A549 (cell line): ENCODE results near the gene DYRK1A. TPM values are rescaled to one million over a fixed set of nuclear protein-coding genes. Genes with fewer than 3 reads are reported as not detected.

Experiments
- ATAC-seq, 2 experiments: fragments of 200-7000 bp in 1 of 2; fragments of >200 bp in 1 of 2; cut with Nextera tagmentation in 1 of 2; cut with Tn5 transposase in 1 of 2; 3 replicates each; pipeline versions ENCODE4 v1.8.0 to v1.9.1; 2018 to 2020; ENCODE audit warnings: mild to moderate bottlenecking in 1 of 2, moderate library complexity in 1 of 2
- CTCF ChIA-PET: fragments of 300-600 bp; sonication (Branson Sonifier 250); formaldehyde crosslinking; extraction: SDS; loops from one replicate; lab custom pipeline; 2021; ENCODE audit warnings: antibody characterized with exemption, inconsistent platforms; lab: Yijun Ruan, JAX
- POLR2A ChIA-PET: fragments of 350-600 bp; formaldehyde crosslinking; extraction: SDS; loops from one replicate; lab custom pipeline; 2021; ENCODE audit warnings: antibody characterized with exemption, inconsistent platforms; lab: Yijun Ruan, JAX
- DNase-seq, 2 experiments: peaks; one replicate each; pipeline versions ENCODE4 v3.0.0 to v3.0.0-alpha.2; 2011 to 2016; ENCODE audit warnings: low read depth in 1 of 2, low spot score in 1 of 2
- FAIRE-seq: peaks from 2 replicates; lab custom pipeline; 2011; peaks lifted over from hg19 to GRCh38; lab: Jason Lieb, UNC
- H3K27ac ChIP-seq, 2 experiments: fragments of >200 bp; sonication (Bioruptor Twin); formaldehyde crosslinking; 3 replicates each; pipeline ENCODE4 v1.5.1; 2016 to 2017
- H3K4me1 ChIP-seq: fragments of >200 bp; sonication (Bioruptor Twin); formaldehyde crosslinking; 3 replicates; pipeline ENCODE4 v1.6.1; 2016
- H3K4me2 ChIP-seq: fragments of >200 bp; sonication (Bioruptor Twin); formaldehyde crosslinking; 3 replicates; pipeline ENCODE4 v1.6.1; 2016
- H3K4me3 ChIP-seq: fragments of >200 bp; sonication (Bioruptor Twin); formaldehyde crosslinking; 3 replicates; pipeline ENCODE4 v1.5.1; 2016
- H3K9me3 ChIP-seq: fragments of >200 bp; sonication (Bioruptor Twin); formaldehyde crosslinking; 3 replicates; pipeline ENCODE4 v1.6.1; 2016
- CEBPB ChIP-seq, 2 experiments: fragments of >200 bp in 1 of 2; sonication (Bioruptor Twin) in 1 of 2; formaldehyde crosslinking in 1 of 2; IDR thresholded peaks; 2 replicates each; pipeline ENCODE4 v1.6.1; 2012 to 2016
- CHD2 ChIP-seq: fragments of 150-350 bp; IDR thresholded peaks from 2 replicates; pipeline ENCODE4 v1.6.1; 2014; ENCODE audit warnings: low read length; ENCODE audit not compliant: partially characterized antibody
- CHD4 ChIP-seq: fragments of 200-600 bp; sonication (generic); IDR thresholded peaks from 2 replicates; pipeline ENCODE4 v1.6.1; 2016; ENCODE audit warnings: antibody characterized with exemption, mild to moderate bottlenecking, borderline replicate concordance
- FOSL2 ChIP-seq, 2 experiments: fragments of 450-650 bp in 1 of 2; fragments of >200 bp in 1 of 2; sonication (Bioruptor Twin) in 1 of 2; formaldehyde crosslinking; IDR thresholded peaks; 2 replicates each; pipeline versions ENCODE4 v1.5.0 to v1.6.1; 2016 to 2020; ENCODE audit warnings: mild to moderate bottlenecking in 1 of 2, moderate library complexity in 1 of 2
- FOXS1 ChIP-seq: fragments of 250-450 bp; sonication (Bioruptor Pico); IDR thresholded peaks from 2 replicates; pipeline ENCODE4 v1.5.0; 2020; ENCODE audit warnings: mild to moderate bottlenecking, moderate library complexity
- HDAC2 ChIP-seq: fragments of 200-600 bp; sonication (generic); IDR thresholded peaks from 2 replicates; pipeline ENCODE4 v1.6.1; 2016
- HMGXB4 ChIP-seq: fragments of 250-450 bp; sonication (Bioruptor Pico); IDR thresholded peaks from 2 replicates; pipeline ENCODE4 v1.5.0; 2021; ENCODE audit warnings: mild to moderate bottlenecking, moderate library complexity, borderline replicate concordance
- JUN ChIP-seq, 2 experiments: fragments of >200 bp; sonication (Bioruptor Twin); formaldehyde crosslinking; IDR thresholded peaks; 2 replicates in 1 of 2; 3 replicates in 1 of 2; pipeline ENCODE4 v1.6.1; 2016 to 2017
- MAFK ChIP-seq: fragments of 450-650 bp; IDR thresholded peaks from 2 replicates; pipeline ENCODE4 v1.6.1; 2014; ENCODE audit not compliant: partially characterized antibody
- MYC ChIP-seq: IDR thresholded peaks from 2 replicates; pipeline ENCODE4 v1.6.1; 2012; ENCODE audit warnings: mild to moderate bottlenecking, inconsistent platforms, low read length, improper control_type of control experiment, borderline replicate concordance
- PHF8 ChIP-seq: fragments of 200-600 bp; sonication (generic); IDR thresholded peaks from 2 replicates; pipeline ENCODE4 v1.6.1; 2016; ENCODE audit warnings: low read depth, mild to moderate bottlenecking, antibody characterized with exemption, moderate library complexity, borderline replicate concordance
- POLR2AphosphoS2 ChIP-seq: conservative IDR thresholded peaks from 2 replicates; pipeline ENCODE4 v1.6.1; 2012; ENCODE audit warnings: low read length, improper control_type of control experiment, inconsistent platforms
- REST ChIP-seq: fragments of 200-600 bp; sonication (generic); IDR thresholded peaks from 2 replicates; pipeline ENCODE4 v1.6.1; 2016; ENCODE audit warnings: antibody characterized with exemption, mild to moderate bottlenecking, moderate library complexity
- USF2 ChIP-seq: fragments of 450-650 bp; IDR thresholded peaks from 2 replicates; pipeline ENCODE4 v1.6.1; 2014; ENCODE audit warnings: antibody characterized with exemption
- ZNF302 ChIP-seq: fragments of 250-450 bp; sonication (Bioruptor Pico); IDR thresholded peaks from 2 replicates; pipeline ENCODE4 v1.9.0; 2021; ENCODE audit warnings: inconsistent platforms, mild to moderate bottlenecking, moderate library complexity
- ZSCAN20 ChIP-seq: fragments of 250-450 bp; sonication (Bioruptor Pico); IDR thresholded peaks from 2 replicates; pipeline ENCODE4 v1.8.0; 2022; ENCODE audit warnings: mild to moderate bottlenecking, moderate library complexity
- WGBS: methylation state at CpG from one replicate; pipeline ENCODE4 v1.1.6; 2017; ENCODE audit errors: missing lambda C conversion rate; 5-methylcytosine and 5-hydroxymethylcytosine counted together
- polyA plus RNA-seq, 4 experiments: library from polyadenylated mRNA; depleted of rRNA in 3 of 4; stranded (reverse); fragments of >200 nt; fragmentation: RNase III in 1 of 4; extraction: RNeasy Plus Mini Kit Qiagen cat#74134 plus additional on column Dnase treatment in 1 of 4; gene quantifications; 2 replicates in 3 of 4; 3 replicates in 1 of 4; pipeline ENCODE4 v1.2.3, GENCODE V29; 2011 to 2017

Gene DYRK1A
- polyA plus RNA-seq, 2 of the 4 experiments (the other 2 are of a cell fraction): 12.7 to 29.4 TPM

- FAIRE-seq (no peak), ATAC-seq (no peak), DNase-seq (no peak)
- H3K4me1 ChIP-seq: no peaks in the 10 kb centered on the region
- ChIA-PET POLR2A (no interaction called here), CTCF (no interaction called here)
- no peak overlapping the region for H3K27ac ChIP-seq
- TF ChIP-seq MYC (no peak), CEBPB (IDR thresholded peaks at IDR 0.05) (no peak), POLR2AphosphoS2 (no peak), ZNF302 (CRISPR knock-in tag) (no peak), ZSCAN20 (CRISPR knock-in tag) (no peak), HDAC2 (no peak)
- no peaks in the 10 kb centered on the region for H3K9me3 ChIP-seq
- no peak overlapping the region for H3K4me2 ChIP-seq
- H3K4me3 ChIP-seq: no peak overlapping the region
- 96% methylated on average over 7 of the region's 7 CpGs for WGBS
These were observed 118.2 kb downstream of the DYRK1A start for GRCh38 chr21:37484535-37485474.

- 94% methylated on average over 1 of the region's 1 CpG for WGBS
- H3K4me2 ChIP-seq: no peak overlapping the region
- H3K27ac ChIP-seq: no peak overlapping the region
- CTCF ChIA-PET: no interaction called here
- FAIRE-seq (no peak), ATAC-seq (no peak), DNase-seq (no peak)
- POLR2A ChIA-PET: no interaction called here
- no peaks in the 10 kb centered on the region for H3K4me1 ChIP-seq
- TF ChIP-seq REST: no peak
- TF ChIP-seq MAFK: no peak
- no peak for TF ChIP-seq HMGXB4 (CRISPR knock-in tag)
- TF ChIP-seq FOXS1: no peak
- no peak overlapping the region for H3K4me3 ChIP-seq
- no peaks in the 10 kb centered on the region for H3K9me3 ChIP-seq
These were observed 123.0 kb downstream of the DYRK1A start for GRCh38 chr21:37489553-37489952.

- no peak for FAIRE-seq
- H3K4me2 ChIP-seq: no peak overlapping the region
- CTCF ChIA-PET: no interaction called here
- no peak overlapping the region for H3K4me3 ChIP-seq
- ATAC-seq: no peak
- no peak for DNase-seq
- 90% methylated on average over 7 of the region's 7 CpGs for WGBS
- H3K27ac ChIP-seq: no peak overlapping the region
- H3K9me3 ChIP-seq: no peaks in the 10 kb centered on the region
- H3K4me1 ChIP-seq: no peaks in the 10 kb centered on the region
- POLR2A ChIA-PET: no interaction called here
- TF ChIP-seq JUN (IDR thresholded peaks at IDR 0.05) (no peak), USF2 (no peak), CHD2 (no peak), PHF8 (no peak), CHD4 (no peak), FOSL2 (IDR thresholded peaks at IDR 0.05) (no peak), FOSL2 (CRISPR knock-in tag; IDR thresholded peaks at IDR 0.05) (no peak)
- TF ChIP-seq, all 56 proteins: peak for 0
These were observed 123.5 kb downstream of the DYRK1A start for GRCh38 chr21:37490084-37490483.
